Measurements from ENCODE around the gene ZRSR2. TPM values are rescaled to one million over a fixed set of nuclear protein-coding genes. Genes with fewer than 3 reads are reported as not detected.
A peak's percentile ranks its signal among the peaks of the same experiment; 100 is the strongest.

ZRSR2 gene
- total RNA-seq, 1 donor from 2014 or later: 4.2 TPM

DNA sequence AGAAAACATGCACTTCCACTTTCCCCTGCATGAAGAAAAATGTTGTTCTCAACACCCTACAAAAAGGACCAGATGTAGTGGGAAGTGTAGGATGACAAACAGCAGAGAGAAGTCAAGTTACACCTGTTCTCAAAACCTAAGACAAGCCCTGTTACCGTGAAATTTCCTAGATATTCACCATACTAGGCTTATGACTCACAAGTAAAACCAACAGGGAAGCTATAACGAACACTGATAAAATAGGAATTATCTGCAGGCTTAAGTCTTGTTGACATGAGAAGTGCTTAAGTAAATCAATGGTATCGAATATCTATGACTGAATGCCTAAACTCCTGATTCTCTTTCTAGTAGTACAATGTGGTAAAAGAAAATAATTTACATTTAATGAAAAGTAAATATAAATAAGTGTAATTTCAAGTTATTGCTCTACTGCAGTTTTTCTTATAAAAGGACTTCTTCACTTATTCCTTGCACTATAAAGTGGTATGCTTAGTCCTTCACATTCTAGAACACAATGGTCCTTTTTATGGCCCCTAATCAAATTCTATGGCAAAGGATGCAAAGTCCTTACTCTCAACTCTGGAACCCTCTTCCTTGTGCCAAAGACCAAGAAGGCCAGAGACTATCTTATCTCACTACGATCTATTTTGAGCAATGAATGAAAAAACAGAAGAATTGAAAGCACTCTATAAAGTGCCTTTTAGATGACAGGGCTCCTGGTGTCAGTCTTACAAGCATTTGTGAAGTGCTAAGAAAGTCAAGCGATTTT, 44.7 kb downstream of the ZRSR2 start:
- DNase-seq (ENCODE audit: low read depth) (peak; percentile 11), FAIRE-seq (no peak)
- TF ChIP-seq, protein P1, sequence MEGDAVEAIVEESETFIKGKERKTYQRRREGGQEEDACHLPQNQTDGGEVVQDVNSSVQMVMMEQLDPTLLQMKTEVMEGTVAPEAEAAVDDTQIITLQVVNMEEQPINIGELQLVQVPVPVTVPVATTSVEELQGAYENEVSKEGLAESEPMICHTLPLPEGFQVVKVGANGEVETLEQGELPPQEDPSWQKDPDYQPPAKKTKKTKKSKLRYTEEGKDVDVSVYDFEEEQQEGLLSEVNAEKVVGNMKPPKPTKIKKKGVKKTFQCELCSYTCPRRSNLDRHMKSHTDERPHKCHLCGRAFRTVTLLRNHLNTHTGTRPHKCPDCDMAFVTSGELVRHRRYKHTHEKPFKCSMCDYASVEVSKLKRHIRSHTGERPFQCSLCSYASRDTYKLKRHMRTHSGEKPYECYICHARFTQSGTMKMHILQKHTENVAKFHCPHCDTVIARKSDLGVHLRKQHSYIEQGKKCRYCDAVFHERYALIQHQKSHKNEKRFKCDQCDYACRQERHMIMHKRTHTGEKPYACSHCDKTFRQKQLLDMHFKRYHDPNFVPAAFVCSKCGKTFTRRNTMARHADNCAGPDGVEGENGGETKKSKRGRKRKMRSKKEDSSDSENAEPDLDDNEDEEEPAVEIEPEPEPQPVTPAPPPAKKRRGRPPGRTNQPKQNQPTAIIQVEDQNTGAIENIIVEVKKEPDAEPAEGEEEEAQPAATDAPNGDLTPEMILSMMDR (IDR thresholded peaks at IDR 0.05; ENCODE audit: insufficient read depth, low read length, severe bottlenecking): no peak
- H3K27me3 ChIP-seq (ENCODE audit: control insufficient read depth, insufficient read depth, low read length): no peaks in the 10 kb centered on the region
- H3K4me3 ChIP-seq (ENCODE audit: low read depth, low read length): no peak overlapping the region
- no peaks in the 10 kb centered on the region for H3K36me3 ChIP-seq (ENCODE audit: control insufficient read depth, insufficient read depth, low read length)

DNA sequence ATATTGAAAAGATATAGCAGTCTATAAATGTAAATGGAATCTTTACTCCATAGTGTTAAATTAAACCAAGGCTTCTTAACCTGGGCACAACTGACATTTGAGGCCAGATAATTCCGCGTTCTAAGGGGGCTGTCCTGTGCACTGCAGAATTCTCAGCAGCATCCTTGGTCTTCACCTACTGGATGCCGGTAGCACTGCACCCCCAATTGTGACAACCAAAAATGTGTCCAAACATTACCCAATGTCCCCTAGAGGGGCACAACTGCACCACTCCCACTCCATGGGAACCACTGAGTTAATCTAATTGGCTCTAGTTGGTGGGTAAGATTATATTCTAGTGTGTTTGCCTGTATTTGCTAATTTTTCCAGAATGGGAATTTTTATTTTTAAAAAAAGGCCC, 47.7 kb downstream of the ZRSR2 start:
- TF ChIP-seq, protein P1 (IDR thresholded peaks at IDR 0.05; ENCODE audit: insufficient read depth, low read length, severe bottlenecking): no peak
- Histone ChIP-seq H3K36me3 (ENCODE audit: control insufficient read depth, insufficient read depth, low read length) (no peaks in the 10 kb centered on the region), H3K27me3 (ENCODE audit: control insufficient read depth, insufficient read depth, low read length) (no peaks in the 10 kb centered on the region), H3K4me3 (ENCODE audit: low read depth, low read length) (no peak overlapping the region)
- DNase-seq (ENCODE audit: low read depth) (no peak), FAIRE-seq (no peak)

DNA sequence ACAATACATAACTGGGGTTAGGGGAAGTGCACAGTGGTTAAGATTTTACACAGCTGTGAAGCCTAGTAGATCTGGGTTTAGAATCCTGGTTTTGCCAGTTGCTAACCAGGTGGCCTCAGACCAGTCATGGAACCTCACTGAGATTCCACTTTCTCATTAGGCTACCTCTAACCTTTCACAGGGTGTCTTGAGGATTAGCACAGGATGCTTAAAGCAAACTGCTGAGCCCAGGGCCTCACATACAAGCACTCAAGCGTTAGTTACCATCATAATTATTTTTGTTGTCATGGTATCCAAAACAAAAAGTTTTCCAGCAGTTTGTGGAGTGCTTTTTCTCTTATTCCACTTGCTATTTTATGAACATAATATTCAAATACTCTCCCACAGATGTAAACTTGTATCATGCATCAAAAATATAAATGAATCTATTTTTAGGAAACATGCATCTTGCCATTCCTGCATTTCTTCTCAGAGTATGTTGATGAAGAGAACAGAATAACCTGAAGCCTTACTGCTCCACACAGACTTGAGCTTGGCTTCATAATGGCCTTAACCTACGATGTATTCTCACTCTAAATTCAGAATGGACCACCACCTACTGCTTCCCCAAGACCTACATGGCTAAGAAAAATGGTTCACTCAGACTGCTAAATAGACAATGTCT, 51.7 kb downstream of the ZRSR2 start:
- Histone ChIP-seq H3K27me3 (ENCODE audit: control insufficient read depth, insufficient read depth, low read length) (no peaks in the 10 kb centered on the region), H3K4me3 (ENCODE audit: low read depth, low read length) (no peak overlapping the region), H3K36me3 (ENCODE audit: control insufficient read depth, insufficient read depth, low read length) (no peaks in the 10 kb centered on the region)
- FAIRE-seq (no peak), DNase-seq (ENCODE audit: low read depth) (no peak)
- TF ChIP-seq, protein P1 (IDR thresholded peaks at IDR 0.05; ENCODE audit: insufficient read depth, low read length, severe bottlenecking): no peak

DNA sequence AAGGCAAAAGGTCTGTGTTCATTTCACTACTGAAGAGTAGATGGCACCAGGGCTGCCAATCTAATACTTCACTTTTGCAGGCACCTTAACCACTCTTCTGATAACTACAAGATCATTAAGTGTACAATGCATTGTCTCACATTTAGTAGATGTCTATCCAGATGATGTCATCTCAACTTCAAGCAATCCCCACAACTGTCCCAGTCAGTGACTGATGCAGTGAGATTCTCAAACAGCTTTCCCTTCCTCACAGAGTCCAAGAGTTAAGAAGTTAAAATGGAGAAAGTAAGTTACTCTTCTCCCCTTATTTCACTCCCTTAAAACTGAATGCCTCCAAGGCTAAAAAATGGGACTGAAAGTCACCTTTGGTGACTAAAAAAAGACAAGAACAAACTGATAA, 53.7 kb downstream of the ZRSR2 start:
- TF ChIP-seq, protein P1 (IDR thresholded peaks at IDR 0.05; ENCODE audit: insufficient read depth, low read length, severe bottlenecking): no peak
- DNase-seq (ENCODE audit: low read depth) (no peak), FAIRE-seq (no peak)
- Histone ChIP-seq H3K36me3 (ENCODE audit: control insufficient read depth, insufficient read depth, low read length) (no peaks in the 10 kb centered on the region), H3K27me3 (ENCODE audit: control insufficient read depth, insufficient read depth, low read length) (no peaks in the 10 kb centered on the region), H3K4me3 (ENCODE audit: low read depth, low read length) (no peak overlapping the region)

DNA sequence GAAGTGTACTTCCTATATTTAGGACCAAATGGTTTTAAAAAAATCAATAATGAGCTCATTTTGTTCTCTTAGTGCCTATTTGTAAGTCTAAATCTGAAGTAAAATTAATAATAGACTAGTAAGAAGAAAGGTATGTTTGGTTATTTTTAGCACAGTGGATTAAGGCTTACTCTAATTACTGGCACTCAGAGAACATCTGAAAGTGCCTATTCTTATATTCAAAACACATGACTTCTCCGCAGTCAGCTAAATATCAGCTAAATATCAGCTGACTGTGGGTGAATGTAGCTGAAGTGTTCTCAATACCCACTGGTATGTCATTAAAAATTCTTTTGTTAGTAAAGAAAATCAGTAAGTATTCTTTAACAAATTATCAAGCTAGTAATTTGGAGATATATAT, 58.3 kb downstream of the ZRSR2 start:
- FAIRE-seq (no peak), DNase-seq (ENCODE audit: low read depth) (no peak)

More for the DNA sequence above, 58.3 kb downstream of the ZRSR2 start:
- Histone ChIP-seq H3K36me3 (ENCODE audit: control insufficient read depth, insufficient read depth, low read length) (no peaks in the 10 kb centered on the region), H3K4me3 (ENCODE audit: low read depth, low read length) (no peak overlapping the region), H3K27me3 (ENCODE audit: control insufficient read depth, insufficient read depth, low read length) (no peaks in the 10 kb centered on the region)
- TF ChIP-seq, protein P1 (IDR thresholded peaks at IDR 0.05; ENCODE audit: insufficient read depth, low read length, severe bottlenecking): no peak

Measured in bronchial epithelial cell (primary cell).